Peyer's patch (tissue), 4 donors: ENCODE measurements around the gene CCND1.

ENCODE experiments used
- POLR2A ChIP-seq, 2 donors: fragments of 450-650 bp; IDR thresholded peaks; one replicate each; pipeline ENCODE4 v1.5.1; 2017; ENCODE audit warnings: antibody characterized with exemption in 2 of 2, mild to moderate bottlenecking in 2 of 2, moderate library complexity in 2 of 2
- TF ChIP-seq, protein P1 (sequence below), 6 experiments: fragments of 450-650 bp in 4 of 6; fragments of 200-600 bp in 2 of 6; sonication (generic) in 1 of 6; IDR thresholded peaks; one replicate each; pipeline ENCODE4 v1.5.1; 2017 to 2019; ENCODE audit warnings: antibody characterized with exemption in 6 of 6, mild to moderate bottlenecking in 3 of 6, moderate library complexity in 1 of 6

DNA sequence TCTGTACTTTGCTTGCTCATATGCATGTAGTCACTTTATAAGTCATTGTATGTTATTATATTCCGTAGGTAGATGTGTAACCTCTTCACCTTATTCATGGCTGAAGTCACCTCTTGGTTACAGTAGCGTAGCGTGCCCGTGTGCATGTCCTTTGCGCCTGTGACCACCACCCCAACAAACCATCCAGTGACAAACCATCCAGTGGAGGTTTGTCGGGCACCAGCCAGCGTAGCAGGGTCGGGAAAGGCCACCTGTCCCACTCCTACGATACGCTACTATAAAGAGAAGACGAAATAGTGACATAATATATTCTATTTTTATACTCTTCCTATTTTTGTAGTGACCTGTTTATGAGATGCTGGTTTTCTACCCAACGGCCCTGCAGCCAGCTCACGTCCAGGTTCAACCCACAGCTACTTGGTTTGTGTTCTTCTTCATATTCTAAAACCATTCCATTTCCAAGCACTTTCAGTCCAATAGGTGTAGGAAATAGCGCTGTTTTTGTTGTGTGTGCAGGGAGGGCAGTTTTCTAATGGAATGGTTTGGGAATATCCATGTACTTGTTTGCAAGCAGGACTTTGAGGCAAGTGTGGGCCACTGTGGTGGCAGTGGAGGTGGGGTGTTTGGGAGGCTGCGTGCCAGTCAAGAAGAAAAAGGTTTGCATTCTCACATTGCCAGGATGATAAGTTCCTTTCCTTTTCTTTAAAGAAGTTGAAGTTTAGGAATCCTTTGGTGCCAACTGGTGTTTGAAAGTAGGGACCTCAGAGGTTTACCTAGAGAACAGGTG lies 11.1 kb downstream of the CCND1 start:
- TF ChIP-seq, protein P1, sequence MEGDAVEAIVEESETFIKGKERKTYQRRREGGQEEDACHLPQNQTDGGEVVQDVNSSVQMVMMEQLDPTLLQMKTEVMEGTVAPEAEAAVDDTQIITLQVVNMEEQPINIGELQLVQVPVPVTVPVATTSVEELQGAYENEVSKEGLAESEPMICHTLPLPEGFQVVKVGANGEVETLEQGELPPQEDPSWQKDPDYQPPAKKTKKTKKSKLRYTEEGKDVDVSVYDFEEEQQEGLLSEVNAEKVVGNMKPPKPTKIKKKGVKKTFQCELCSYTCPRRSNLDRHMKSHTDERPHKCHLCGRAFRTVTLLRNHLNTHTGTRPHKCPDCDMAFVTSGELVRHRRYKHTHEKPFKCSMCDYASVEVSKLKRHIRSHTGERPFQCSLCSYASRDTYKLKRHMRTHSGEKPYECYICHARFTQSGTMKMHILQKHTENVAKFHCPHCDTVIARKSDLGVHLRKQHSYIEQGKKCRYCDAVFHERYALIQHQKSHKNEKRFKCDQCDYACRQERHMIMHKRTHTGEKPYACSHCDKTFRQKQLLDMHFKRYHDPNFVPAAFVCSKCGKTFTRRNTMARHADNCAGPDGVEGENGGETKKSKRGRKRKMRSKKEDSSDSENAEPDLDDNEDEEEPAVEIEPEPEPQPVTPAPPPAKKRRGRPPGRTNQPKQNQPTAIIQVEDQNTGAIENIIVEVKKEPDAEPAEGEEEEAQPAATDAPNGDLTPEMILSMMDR (IDR thresholded peaks at IDR 0.05), result no peak
- no peak for TF ChIP-seq POLR2A (IDR thresholded peaks at IDR 0.05)
